SK-N-SH treated with all-trans-retinoic acid at 6 μM for 48 hours (cell line): ENCODE measurements around the gene CFAP299.
"Not testable (repeated sequence)": the region's sequence is repeated elsewhere in the genome, so short reads cannot be mapped to it uniquely, and the experiment has no call there.

Experiments
- BACH2 ChIP-seq: fragments of 250-450 bp; sonication (Bioruptor Pico); IDR thresholded peaks from 2 replicates; pipeline ENCODE4 v1.9.0; 2021; ENCODE audit warnings: mild to moderate bottlenecking, borderline replicate concordance
- RARB ChIP-seq: fragments of 250-450 bp; sonication (Bioruptor Pico); IDR thresholded peaks from 2 replicates; pipeline ENCODE4 v1.8.0; 2021; ENCODE audit warnings: mild to moderate bottlenecking, moderate library complexity
- TCF4 ChIP-seq: fragments of 250-450 bp; sonication (Bioruptor Pico); IDR thresholded peaks from 2 replicates; pipeline ENCODE4 v1.8.0; 2021; ENCODE audit warnings: mild to moderate bottlenecking, moderate library complexity, borderline replicate concordance
- ZNF70 ChIP-seq: fragments of 450-650 bp; formaldehyde crosslinking; IDR thresholded peaks from 2 replicates; pipeline ENCODE4 v1.5.0; 2020; ENCODE audit warnings: mild to moderate bottlenecking, moderate library complexity
- TF ChIP-seq, protein P1 (sequence below): fragments of 250-450 bp; sonication (Bioruptor Pico); IDR thresholded peaks from 2 replicates; pipeline ENCODE4 v1.8.0; 2020; ENCODE audit warnings: mild to moderate bottlenecking, moderate library complexity, borderline replicate concordance
- TF ChIP-seq, protein P2 (sequence below): fragments of 250-450 bp; sonication (Bioruptor Pico); IDR thresholded peaks from 2 replicates; pipeline ENCODE4 v1.8.0; 2021; ENCODE audit warnings: low read depth, mild to moderate bottlenecking, moderate library complexity, borderline replicate concordance
- TF ChIP-seq, protein P3 (sequence below): fragments of 250-450 bp; sonication (Bioruptor Pico); IDR thresholded peaks from 2 replicates; pipeline ENCODE4 v1.5.0; 2020; ENCODE audit warnings: mild to moderate bottlenecking, moderate library complexity

DNA sequence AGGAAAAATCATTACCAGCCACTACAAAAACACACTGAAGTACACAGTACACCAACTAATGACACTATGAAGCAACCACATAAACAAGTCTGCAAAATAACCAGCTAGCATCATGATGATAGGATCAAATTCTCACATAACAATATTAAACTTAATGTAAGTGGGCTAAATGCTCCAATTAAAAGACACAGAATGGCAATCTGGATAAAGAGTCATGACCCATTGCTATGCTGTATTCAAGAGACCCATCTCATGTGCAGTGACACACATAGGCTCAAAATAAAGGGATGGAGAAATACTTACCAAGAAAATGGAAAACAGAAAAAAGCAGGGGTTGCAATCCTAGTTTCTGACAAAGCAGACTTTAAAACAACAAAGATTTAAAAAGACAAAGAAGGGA lies 7.2 kb downstream of the CFAP299 start:
- not testable (repeated sequence) for TF ChIP-seq ZNF70, TCF4, BACH2, RARB (CRISPR knock-in tag)
- TF ChIP-seq, protein P1, sequence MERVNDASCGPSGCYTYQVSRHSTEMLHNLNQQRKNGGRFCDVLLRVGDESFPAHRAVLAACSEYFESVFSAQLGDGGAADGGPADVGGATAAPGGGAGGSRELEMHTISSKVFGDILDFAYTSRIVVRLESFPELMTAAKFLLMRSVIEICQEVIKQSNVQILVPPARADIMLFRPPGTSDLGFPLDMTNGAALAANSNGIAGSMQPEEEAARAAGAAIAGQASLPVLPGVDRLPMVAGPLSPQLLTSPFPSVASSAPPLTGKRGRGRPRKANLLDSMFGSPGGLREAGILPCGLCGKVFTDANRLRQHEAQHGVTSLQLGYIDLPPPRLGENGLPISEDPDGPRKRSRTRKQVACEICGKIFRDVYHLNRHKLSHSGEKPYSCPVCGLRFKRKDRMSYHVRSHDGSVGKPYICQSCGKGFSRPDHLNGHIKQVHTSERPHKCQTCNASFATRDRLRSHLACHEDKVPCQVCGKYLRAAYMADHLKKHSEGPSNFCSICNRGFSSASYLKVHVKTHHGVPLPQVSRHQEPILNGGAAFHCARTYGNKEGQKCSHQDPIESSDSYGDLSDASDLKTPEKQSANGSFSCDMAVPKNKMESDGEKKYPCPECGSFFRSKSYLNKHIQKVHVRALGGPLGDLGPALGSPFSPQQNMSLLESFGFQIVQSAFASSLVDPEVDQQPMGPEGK: not testable (repeated sequence)
- TF ChIP-seq, protein P2, sequence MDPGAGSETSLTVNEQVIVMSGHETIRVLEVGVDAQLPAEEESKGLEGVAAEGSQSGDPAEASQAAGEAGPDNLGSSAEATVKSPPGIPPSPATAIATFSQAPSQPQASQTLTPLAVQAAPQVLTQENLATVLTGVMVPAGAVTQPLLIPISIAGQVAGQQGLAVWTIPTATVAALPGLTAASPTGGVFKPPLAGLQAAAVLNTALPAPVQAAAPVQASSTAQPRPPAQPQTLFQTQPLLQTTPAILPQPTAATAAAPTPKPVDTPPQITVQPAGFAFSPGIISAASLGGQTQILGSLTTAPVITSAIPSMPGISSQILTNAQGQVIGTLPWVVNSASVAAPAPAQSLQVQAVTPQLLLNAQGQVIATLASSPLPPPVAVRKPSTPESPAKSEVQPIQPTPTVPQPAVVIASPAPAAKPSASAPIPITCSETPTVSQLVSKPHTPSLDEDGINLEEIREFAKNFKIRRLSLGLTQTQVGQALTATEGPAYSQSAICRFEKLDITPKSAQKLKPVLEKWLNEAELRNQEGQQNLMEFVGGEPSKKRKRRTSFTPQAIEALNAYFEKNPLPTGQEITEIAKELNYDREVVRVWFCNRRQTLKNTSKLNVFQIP (CRISPR knock-in tag): not testable (repeated sequence)
- TF ChIP-seq, protein P3, sequence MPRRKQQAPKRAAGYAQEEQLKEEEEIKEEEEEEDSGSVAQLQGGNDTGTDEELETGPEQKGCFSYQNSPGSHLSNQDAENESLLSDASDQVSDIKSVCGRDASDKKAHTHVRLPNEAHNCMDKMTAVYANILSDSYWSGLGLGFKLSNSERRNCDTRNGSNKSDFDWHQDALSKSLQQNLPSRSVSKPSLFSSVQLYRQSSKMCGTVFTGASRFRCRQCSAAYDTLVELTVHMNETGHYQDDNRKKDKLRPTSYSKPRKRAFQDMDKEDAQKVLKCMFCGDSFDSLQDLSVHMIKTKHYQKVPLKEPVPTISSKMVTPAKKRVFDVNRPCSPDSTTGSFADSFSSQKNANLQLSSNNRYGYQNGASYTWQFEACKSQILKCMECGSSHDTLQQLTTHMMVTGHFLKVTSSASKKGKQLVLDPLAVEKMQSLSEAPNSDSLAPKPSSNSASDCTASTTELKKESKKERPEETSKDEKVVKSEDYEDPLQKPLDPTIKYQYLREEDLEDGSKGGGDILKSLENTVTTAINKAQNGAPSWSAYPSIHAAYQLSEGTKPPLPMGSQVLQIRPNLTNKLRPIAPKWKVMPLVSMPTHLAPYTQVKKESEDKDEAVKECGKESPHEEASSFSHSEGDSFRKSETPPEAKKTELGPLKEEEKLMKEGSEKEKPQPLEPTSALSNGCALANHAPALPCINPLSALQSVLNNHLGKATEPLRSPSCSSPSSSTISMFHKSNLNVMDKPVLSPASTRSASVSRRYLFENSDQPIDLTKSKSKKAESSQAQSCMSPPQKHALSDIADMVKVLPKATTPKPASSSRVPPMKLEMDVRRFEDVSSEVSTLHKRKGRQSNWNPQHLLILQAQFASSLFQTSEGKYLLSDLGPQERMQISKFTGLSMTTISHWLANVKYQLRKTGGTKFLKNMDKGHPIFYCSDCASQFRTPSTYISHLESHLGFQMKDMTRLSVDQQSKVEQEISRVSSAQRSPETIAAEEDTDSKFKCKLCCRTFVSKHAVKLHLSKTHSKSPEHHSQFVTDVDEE (CRISPR knock-in tag): not testable (repeated sequence)
